ACC112 (cell line): Measurements from ENCODE around the gene MBTD1.

Experiments
- H2AFZ ChIP-seq: fragments of 200-600 bp; sonication (generic); one replicate; pipeline ENCODE4 v1.6.0; 2017; ENCODE audit warnings: antibody characterized with exemption, low read length; ENCODE audit not compliant: unreplicated experiment
- H3K27ac ChIP-seq: fragments of 200-600 bp; sonication (generic); 2 replicates; pipeline ENCODE4 v1.5.1; 2014; ENCODE audit warnings: low read depth, mild to moderate bottlenecking, antibody characterized with exemption, low read length, moderate library complexity
- H3K27me3 ChIP-seq: fragments of 200-600 bp; sonication (generic); 2 replicates; pipeline ENCODE4 v1.6.1; 2014; ENCODE audit warnings: mild to moderate bottlenecking, antibody characterized with exemption, low read length, moderate library complexity, mixed read lengths; ENCODE audit not compliant: insufficient read depth
- H3K36me3 ChIP-seq: fragments of 200-600 bp; sonication (generic); 2 replicates; pipeline ENCODE4 v1.6.1; 2016; ENCODE audit warnings: mild to moderate bottlenecking, antibody characterized with exemption, low read length, moderate library complexity, mixed read lengths; ENCODE audit not compliant: insufficient read depth
- H3K4me1 ChIP-seq: fragments of 200-600 bp; sonication (generic); one replicate; pipeline ENCODE4 v1.6.1; 2016; ENCODE audit warnings: low read length, mixed read lengths; ENCODE audit not compliant: insufficient read depth, unreplicated experiment, control insufficient read depth
- H3K4me3 ChIP-seq: fragments of 200-600 bp; sonication (generic); 2 replicates; pipeline ENCODE4 v1.5.1; 2014; ENCODE audit warnings: mild to moderate bottlenecking, low read depth, low read length
- H3K79me2 ChIP-seq: fragments of 200-600 bp; sonication (generic); one replicate; pipeline ENCODE4 v1.6.0; 2016; ENCODE audit warnings: low read length; ENCODE audit not compliant: control insufficient read depth, unreplicated experiment, insufficient read depth

MBTD1 gene

GRCh38 chr17:51251010-51251409, 8.8 kb downstream of the MBTD1 start:
- Histone ChIP-seq H3K36me3 (peaks cover 26% of the 10 kb centered on the region), H3K4me3 (no peak overlapping the region), H3K27ac (peak overlapping the region; percentile 49), H2AFZ (no peak overlapping the region), H3K79me2 (peaks cover 25% of the 10 kb centered on the region), H3K27me3 (no peaks in the 10 kb centered on the region), H3K4me1 (peaks cover 16% of the 10 kb centered on the region)

GRCh38 chr17:51250314-51250840, 9.5 kb downstream of the MBTD1 start:
- Histone ChIP-seq H3K4me3 (no peak overlapping the region), H3K4me1 (peaks cover 16% of the 10 kb centered on the region), H3K27ac (peak overlapping the region; percentile 49), H3K36me3 (peaks cover 24% of the 10 kb centered on the region), H2AFZ (no peak overlapping the region), H3K27me3 (no peaks in the 10 kb centered on the region), H3K79me2 (peaks cover 19% of the 10 kb centered on the region)

GRCh38 chr17:51245535-51245934, 14.3 kb downstream of the MBTD1 start:
- Histone ChIP-seq H3K4me1 (peaks cover 2% of the 10 kb centered on the region), H3K4me3 (no peak overlapping the region), H3K36me3 (peaks cover 11% of the 10 kb centered on the region), H3K27me3 (no peaks in the 10 kb centered on the region), H3K27ac (no peak overlapping the region), H3K79me2 (peaks cover 7% of the 10 kb centered on the region), H2AFZ (no peak overlapping the region)

GRCh38 chr17:51244041-51244440, 15.8 kb downstream of the MBTD1 start:
- Histone ChIP-seq H3K27me3 (no peaks in the 10 kb centered on the region), H3K36me3 (peaks cover 7% of the 10 kb centered on the region; the same call in 1 of the 2 replicates), H2AFZ (no peak overlapping the region), H3K27ac (no peak overlapping the region), H3K79me2 (peaks cover 2% of the 10 kb centered on the region), H3K4me3 (no peak overlapping the region), H3K4me1 (no peaks in the 10 kb centered on the region)

GRCh38 chr17:51240275-51240674, 19.6 kb downstream of the MBTD1 start:
- Histone ChIP-seq H3K4me1 (no peaks in the 10 kb centered on the region), H3K27ac (no peak overlapping the region), H3K79me2 (peaks cover 12% of the 10 kb centered on the region), H2AFZ (no peak overlapping the region), H3K4me3 (no peak overlapping the region), H3K27me3 (no peaks in the 10 kb centered on the region), H3K36me3 (peaks cover 17% of the 10 kb centered on the region; the same call in 1 of the 2 replicates)

- Histone ChIP-seq H2AFZ (no peak overlapping the region), H3K27ac (no peak overlapping the region), H3K4me3 (no peak overlapping the region), H3K79me2 (peaks cover 16% of the 10 kb centered on the region), H3K36me3 (peaks cover 17% of the 10 kb centered on the region; the same call in 1 of the 2 replicates), H3K4me1 (no peaks in the 10 kb centered on the region), H3K27me3 (no peaks in the 10 kb centered on the region)
Observed at GRCh38 chr17:51238255-51238887, 21.5 kb downstream of the MBTD1 start.

GRCh38 chr17:51234162-51234561, 25.7 kb downstream of the MBTD1 start:
- peaks cover 15% of the 10 kb centered on the region; the same call in 1 of the 2 replicates for H3K36me3 ChIP-seq
- H2AFZ ChIP-seq = no peak overlapping the region
- H3K27me3 ChIP-seq = no peaks in the 10 kb centered on the region
- peaks cover 28% of the 10 kb centered on the region for H3K79me2 ChIP-seq
- no peak overlapping the region for H3K4me3 ChIP-seq
- H3K27ac ChIP-seq = no peak overlapping the region
- peaks cover 3% of the 10 kb centered on the region for H3K4me1 ChIP-seq

GRCh38 chr17:51231999-51232398, 27.9 kb downstream of the MBTD1 start:
- Histone ChIP-seq H3K36me3 (peaks cover 5% of the 10 kb centered on the region; the same call in 1 of the 2 replicates), H3K27ac (no peak overlapping the region), H2AFZ (no peak overlapping the region), H3K4me1 (peaks cover 6% of the 10 kb centered on the region), H3K27me3 (no peaks in the 10 kb centered on the region), H3K79me2 (peaks cover 26% of the 10 kb centered on the region), H3K4me3 (no peak overlapping the region)

GRCh38 chr17:51230306-51230705, 29.5 kb downstream of the MBTD1 start:
- no peak overlapping the region for H3K27ac ChIP-seq
- no peak overlapping the region for H2AFZ ChIP-seq
- H3K4me3 ChIP-seq = no peak overlapping the region
- peaks cover under 1% of the 10 kb centered on the region; the same call in 1 of the 2 replicates for H3K36me3 ChIP-seq
- peaks cover 6% of the 10 kb centered on the region for H3K4me1 ChIP-seq
- peaks cover 25% of the 10 kb centered on the region for H3K79me2 ChIP-seq
- no peaks in the 10 kb centered on the region for H3K27me3 ChIP-seq

- peaks cover 25% of the 10 kb centered on the region for H3K79me2 ChIP-seq
- H3K4me3 ChIP-seq = no peak overlapping the region
- H3K4me1 ChIP-seq = peaks cover 8% of the 10 kb centered on the region
- H2AFZ ChIP-seq = no peak overlapping the region
- H3K27me3 ChIP-seq = no peaks in the 10 kb centered on the region
- H3K36me3 ChIP-seq = no peaks in the 10 kb centered on the region
- H3K27ac ChIP-seq = no peak overlapping the region
Observed at GRCh38 chr17:51229889-51230288, 30.0 kb downstream of the MBTD1 start.

GRCh38 chr17:51228161-51228560, 31.7 kb downstream of the MBTD1 start:
- H3K4me1 ChIP-seq = peaks cover 18% of the 10 kb centered on the region
- no peak overlapping the region for H2AFZ ChIP-seq
- no peak overlapping the region for H3K4me3 ChIP-seq
- no peaks in the 10 kb centered on the region for H3K36me3 ChIP-seq
- H3K27me3 ChIP-seq = no peaks in the 10 kb centered on the region
- no peak overlapping the region for H3K27ac ChIP-seq
- H3K79me2 ChIP-seq = peaks cover 19% of the 10 kb centered on the region
